Raji (cell line): ENCODE measurements around the gene VTI1A.

Experiments
- POLR2A ChIP-seq: IDR thresholded peaks from 2 replicates; pipeline ENCODE4 v1.6.1; 2011; ENCODE audit warnings: low read depth, low read length, control low read depth; ENCODE audit not compliant: insufficient read depth

Gene VTI1A

GRCh38 chr10:112790030-112790429 is 343.0 kb downstream of the VTI1A start:
- TF ChIP-seq POLR2A: no peak

- TF ChIP-seq POLR2A: no peak
Measured at GRCh38 chr10:112790921-112791320, 343.9 kb downstream of the VTI1A start.

GRCh38 chr10:112791447-112791846 is 344.4 kb downstream of the VTI1A start:
- no peak for TF ChIP-seq POLR2A

GRCh38 chr10:112792487-112793201 is 345.6 kb downstream of the VTI1A start:
- no peak for TF ChIP-seq POLR2A

- no peak for TF ChIP-seq POLR2A
Measured at GRCh38 chr10:112793202-112793921, 346.3 kb downstream of the VTI1A start.

- no peak for TF ChIP-seq POLR2A
Measured at GRCh38 chr10:112794201-112794600, 347.2 kb downstream of the VTI1A start.

DNA sequence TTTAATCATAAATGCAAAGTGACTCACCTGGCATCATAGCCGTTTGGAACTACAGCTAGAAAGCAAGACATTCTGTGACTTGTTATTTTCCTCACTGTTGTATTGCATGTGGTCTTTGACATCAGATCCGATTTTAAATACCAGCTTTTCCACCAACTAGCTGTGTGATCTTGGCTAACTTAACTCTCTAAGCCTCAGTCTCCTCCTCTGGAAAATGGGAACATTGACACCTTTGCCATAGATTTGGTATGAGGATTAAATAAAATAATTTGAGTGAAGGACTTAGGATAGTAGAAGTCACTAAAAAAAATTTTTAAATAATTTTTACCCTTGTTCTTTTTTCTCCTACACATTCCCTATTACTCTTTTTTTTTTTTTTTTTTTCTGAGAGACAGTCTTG is 348.1 kb downstream of the VTI1A start:
- no peak for TF ChIP-seq POLR2A

DNA sequence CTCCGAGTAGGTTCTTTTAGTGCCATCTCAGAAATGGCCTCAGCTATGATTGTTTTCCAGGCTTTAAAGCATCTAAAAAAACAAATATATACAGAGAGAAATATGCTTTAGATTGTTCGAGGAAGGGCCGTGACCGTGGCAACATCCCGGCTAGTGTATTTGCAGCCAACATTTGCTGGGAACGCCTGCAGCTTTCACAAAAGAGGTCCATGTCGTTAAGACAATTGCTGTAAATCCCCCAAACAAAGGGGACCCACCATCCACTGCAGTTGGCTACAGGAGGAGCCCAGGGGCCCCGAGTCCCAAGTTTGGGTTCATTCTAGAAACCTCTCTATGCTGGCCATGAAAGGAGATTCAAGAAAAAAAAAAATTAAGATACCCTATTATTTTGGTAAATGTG is 350.2 kb downstream of the VTI1A start:
- no peak for TF ChIP-seq POLR2A

GRCh38 chr10:112797855-112798254 is 350.8 kb downstream of the VTI1A start:
- TF ChIP-seq POLR2A: no peak

DNA sequence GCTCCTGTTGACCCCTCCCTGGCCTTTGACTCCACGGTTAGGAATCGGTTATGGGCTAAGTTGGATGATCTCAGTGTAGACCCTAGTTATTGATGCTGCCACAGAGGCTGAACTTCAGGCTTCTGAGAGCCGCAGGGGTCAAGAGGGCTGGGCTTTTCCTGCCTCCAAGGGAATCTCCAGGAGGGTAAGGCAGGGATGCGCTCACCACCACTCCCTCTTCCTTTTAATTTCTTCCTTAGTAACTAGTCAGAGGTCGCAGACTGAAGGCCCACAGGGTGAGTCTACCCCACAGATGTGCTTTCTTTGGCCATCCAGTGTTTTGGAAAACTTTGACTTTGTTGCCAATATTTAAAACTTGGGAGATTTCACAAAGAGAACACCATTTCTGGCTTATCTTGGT is 352.0 kb downstream of the VTI1A start:
- TF ChIP-seq POLR2A: no peak

- no peak for TF ChIP-seq POLR2A
Measured at GRCh38 chr10:112799726-112800510, 352.9 kb downstream of the VTI1A start.

DNA sequence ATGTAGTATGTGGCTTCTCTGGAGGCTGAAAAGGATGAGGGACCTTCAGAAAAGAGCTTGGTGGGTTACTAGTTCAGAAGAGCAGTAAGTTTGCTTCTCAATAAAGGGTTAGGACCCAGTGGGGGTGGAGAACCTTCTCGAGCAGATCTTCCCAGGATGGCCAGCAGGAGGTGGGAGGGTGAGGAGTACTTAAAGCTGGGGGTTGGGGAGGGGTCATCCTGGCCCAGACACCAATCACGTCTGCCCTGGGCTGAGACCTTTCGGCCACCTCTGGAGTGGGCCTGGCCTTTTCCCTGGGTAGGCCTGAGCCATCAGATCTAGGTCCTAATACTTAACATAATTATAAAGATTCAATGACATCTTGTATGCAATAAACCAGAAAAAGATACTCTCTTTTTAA is 354.0 kb downstream of the VTI1A start:
- TF ChIP-seq POLR2A: no peak

DNA sequence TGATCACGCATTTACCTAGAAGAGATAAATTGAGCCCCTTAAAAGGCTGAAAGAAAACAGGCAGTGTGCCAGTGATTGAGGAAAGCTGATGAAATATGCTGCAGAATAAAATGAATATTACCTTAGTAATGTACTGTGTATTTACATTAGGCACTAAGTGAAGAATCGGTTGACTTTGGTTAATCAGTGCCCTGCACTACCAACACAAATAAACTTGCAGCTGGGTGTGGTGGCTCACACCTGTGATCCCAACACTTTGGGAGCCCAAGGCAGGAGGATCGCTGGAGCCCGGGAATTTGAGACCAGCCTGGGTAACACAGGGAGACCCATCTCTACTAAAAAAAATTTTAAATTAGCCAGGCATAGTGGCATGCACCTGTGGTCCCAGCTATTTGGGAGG is 354.7 kb downstream of the VTI1A start:
- no peak for TF ChIP-seq POLR2A

DNA sequence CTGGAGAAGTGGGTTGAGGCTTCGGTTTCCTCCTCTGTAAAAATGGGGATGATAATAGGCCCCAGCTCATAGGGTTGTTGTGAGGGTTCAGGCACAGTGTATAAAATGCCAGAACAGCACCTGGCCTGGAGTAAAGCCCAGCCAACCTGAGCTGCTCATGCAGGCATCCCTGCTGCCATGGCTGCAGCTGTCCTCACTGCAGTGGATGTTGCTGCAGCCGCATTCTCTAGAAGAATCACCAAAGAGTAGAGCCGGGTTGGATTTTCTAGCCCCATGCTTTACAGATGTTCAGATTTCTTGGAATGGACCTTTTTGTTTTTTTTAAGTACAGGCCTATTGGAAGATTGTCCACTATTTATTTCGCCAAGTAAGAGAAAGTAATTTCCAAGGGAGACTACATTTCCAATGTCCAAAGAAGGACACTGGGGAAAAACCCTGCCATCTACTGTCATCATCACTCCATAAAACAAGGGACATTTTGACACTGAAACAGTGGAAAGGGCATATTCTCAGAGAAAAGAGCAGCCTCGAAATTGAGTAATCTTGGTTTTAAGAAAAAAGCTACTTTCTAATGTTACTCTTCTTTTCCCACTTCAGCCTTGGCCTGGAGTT is 355.5 kb downstream of the VTI1A start:
- TF ChIP-seq POLR2A: no peak

GRCh38 chr10:112803961-112804401 is 357.0 kb downstream of the VTI1A start:
- no peak for TF ChIP-seq POLR2A
